ENCODE measurements around the gene SNAP25. TPM values are rescaled to one million over a fixed set of nuclear protein-coding genes. Genes with fewer than 3 reads are reported as not detected.

Gene SNAP25
- total RNA-seq, 4 donors from 2014 or later = 0.34 to 2.1 TPM; not detected in 2

GRCh38 chr20:10330071-10330470 is 111.4 kb downstream of the SNAP25 start:
- 66 to 71% methylated on average over 4 of the region's 4 CpGs for WGBS, 2 donors
- DNase-seq (ENCODE audit: low spot score in 2 of 2) = no peak
- intact Hi-C loops (cut with DNase I; ENCODE audit: low total_unique reads) = no loop called here
- no peak overlapping the region for H3K4me3 ChIP-seq (ENCODE audit: low read depth, poor library complexity, severe bottlenecking)
- TF ChIP-seq CTCF (IDR thresholded peaks at IDR 0.05) = no peak
- TF ChIP-seq POLR2A (IDR thresholded peaks at IDR 0.05) = no peak

GRCh38 chr20:10332656-10333415 is 114.2 kb downstream of the SNAP25 start:
- DNase-seq (ENCODE audit: low spot score in 2 of 2) = no peak
- 42 to 45% methylated on average over 4 of the region's 4 CpGs for WGBS, 2 donors
- TF ChIP-seq CTCF (IDR thresholded peaks at IDR 0.05) (no peak), POLR2A (IDR thresholded peaks at IDR 0.05) (no peak)
- intact Hi-C loops (cut with DNase I; ENCODE audit: low total_unique reads) = no loop called here
- no peak overlapping the region for H3K4me3 ChIP-seq (ENCODE audit: low read depth, poor library complexity, severe bottlenecking)

GRCh38 chr20:10336959-10337729 is 118.5 kb downstream of the SNAP25 start:
- intact Hi-C loops (cut with DNase I; ENCODE audit: low total_unique reads) = no loop called here
- no peak for DNase-seq (ENCODE audit: low spot score in 2 of 2)
- no peak overlapping the region for H3K4me3 ChIP-seq (ENCODE audit: low read depth, poor library complexity, severe bottlenecking)
- WGBS, 2 donors = 78 to 86% methylated on average over 2 of the region's 2 CpGs
- no peak for TF ChIP-seq CTCF (IDR thresholded peaks at IDR 0.05)
- TF ChIP-seq POLR2A (IDR thresholded peaks at IDR 0.05) = no peak

GRCh38 chr20:10338426-10339180 is 120.0 kb downstream of the SNAP25 start:
- TF ChIP-seq POLR2A (IDR thresholded peaks at IDR 0.05) = no peak
- no peak for TF ChIP-seq CTCF (IDR thresholded peaks at IDR 0.05)
- intact Hi-C loops (cut with DNase I; ENCODE audit: low total_unique reads) = no loop called here
- DNase-seq (ENCODE audit: low spot score in 2 of 2) = no peak
- no peak overlapping the region for H3K4me3 ChIP-seq (ENCODE audit: low read depth, poor library complexity, severe bottlenecking)
- WGBS, 2 donors = 38 to 40% methylated on average over 2 of the region's 2 CpGs

GRCh38 chr20:10339609-10340008 is 121.0 kb downstream of the SNAP25 start:
- intact Hi-C loops (cut with DNase I; ENCODE audit: low total_unique reads) = no loop called here

More at GRCh38 chr20:10339609-10340008, 121.0 kb downstream of the SNAP25 start:
- no peak for DNase-seq (ENCODE audit: low spot score in 2 of 2)
- TF ChIP-seq POLR2A (IDR thresholded peaks at IDR 0.05) (no peak), CTCF (IDR thresholded peaks at IDR 0.05) (no peak)
- H3K4me3 ChIP-seq (ENCODE audit: low read depth, poor library complexity, severe bottlenecking) = no peak overlapping the region
- 92 to 96% methylated on average over 1 of the region's 1 CpG for WGBS, 2 donors
